ENCODE data around the gene THAP4. TPM values are rescaled to one million over a fixed set of nuclear protein-coding genes. Genes with fewer than 3 reads are reported as not detected.
A peak's percentile ranks its signal among the peaks of the same experiment; 100 is the strongest.

THAP4 gene
- total and polyA plus RNA-seq, 2 of the 13 experiments (the other 11 are each of a cell fraction or from before 2014, with no cell fraction given), result 59.7 to 75.7 TPM

- peak; percentile 92; the same call in 1 of the 2 replicates for TF ChIP-seq SMAD1 (CRISPR knock-in tag; IDR thresholded peaks at IDR 0.05; ENCODE audit: borderline replicate concordance, low read depth)
- TF ChIP-seq, protein P1, sequence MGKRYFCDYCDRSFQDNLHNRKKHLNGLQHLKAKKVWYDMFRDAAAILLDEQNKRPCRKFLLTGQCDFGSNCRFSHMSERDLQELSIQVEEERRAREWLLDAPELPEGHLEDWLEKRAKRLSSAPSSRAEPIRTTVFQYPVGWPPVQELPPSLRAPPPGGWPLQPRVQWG (CRISPR knock-in tag; IDR thresholded peaks at IDR 0.05; ENCODE audit: borderline replicate concordance, low read depth), result no peak
- TF ChIP-seq ELK4 (CRISPR knock-in tag; IDR thresholded peaks at IDR 0.05; ENCODE audit: borderline replicate concordance), result no peak
- TF ChIP-seq ESRRA (CRISPR knock-in tag; IDR thresholded peaks at IDR 0.05; ENCODE audit: low read depth), result no peak; the same call in 1 of the 2 replicates
- TF ChIP-seq KLF11 (CRISPR knock-in tag; IDR thresholded peaks at IDR 0.05), result no peak
- no peak for TF ChIP-seq NFATC3 (CRISPR knock-in tag; IDR thresholded peaks at IDR 0.05)
- 0 out of 2 replicates have a peak, but pooled peaks have one; percentile 73 for TF ChIP-seq ZIK1 (CRISPR knock-in tag; IDR thresholded peaks at IDR 0.05; ENCODE audit: borderline replicate concordance, low read depth)
- no peak for TF ChIP-seq HOXA7 (CRISPR knock-in tag; IDR thresholded peaks at IDR 0.05)
- peak; percentile 70 for TF ChIP-seq TMF1 (CRISPR knock-in tag; IDR thresholded peaks at IDR 0.05; ENCODE audit: low read depth)
- TF ChIP-seq FOXP1 (IDR thresholded peaks at IDR 0.05), result no peak
- peak; percentile 47; the same call in 1 of the 2 replicates for TF ChIP-seq FOXP1 (CRISPR knock-in tag; IDR thresholded peaks at IDR 0.05)
- TF ChIP-seq SOX6 (IDR thresholded peaks at IDR 0.05), result no peak
- peak; percentile 46; the same call in 1 of the 2 replicates for TF ChIP-seq SOX6 (CRISPR knock-in tag; IDR thresholded peaks at IDR 0.05)
- TF ChIP-seq KDM4B (CRISPR knock-in tag; IDR thresholded peaks at IDR 0.05), result peak; percentile 38; the same call in 1 of the 2 replicates
- no peak for TF ChIP-seq ADNP (CRISPR knock-in tag; IDR thresholded peaks at IDR 0.05)
- TF ChIP-seq HNF4A (CRISPR knock-in tag; IDR thresholded peaks at IDR 0.05), result no peak
- TF ChIP-seq, protein P2, sequence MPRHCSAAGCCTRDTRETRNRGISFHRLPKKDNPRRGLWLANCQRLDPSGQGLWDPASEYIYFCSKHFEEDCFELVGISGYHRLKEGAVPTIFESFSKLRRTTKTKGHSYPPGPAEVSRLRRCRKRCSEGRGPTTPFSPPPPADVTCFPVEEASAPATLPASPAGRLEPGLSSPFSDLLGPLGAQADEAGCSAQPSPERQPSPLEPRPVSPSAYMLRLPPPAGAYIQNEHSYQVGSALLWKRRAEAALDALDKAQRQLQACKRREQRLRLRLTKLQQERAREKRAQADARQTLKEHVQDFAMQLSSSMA (CRISPR knock-in tag; IDR thresholded peaks at IDR 0.05), result peak; percentile 84; the same call in 1 of the 2 replicates
- TF ChIP-seq ZFP1 (CRISPR knock-in tag; IDR thresholded peaks at IDR 0.05), result no peak
- 0 out of 2 replicates have a peak, but pooled peaks have one; percentile 55 for TF ChIP-seq ZNF780A (CRISPR knock-in tag; IDR thresholded peaks at IDR 0.05)
- no peak for TF ChIP-seq ZNF550 (CRISPR knock-in tag; IDR thresholded peaks at IDR 0.05; ENCODE audit: borderline replicate concordance)
- no peak for TF ChIP-seq ARID2 (CRISPR knock-in tag; IDR thresholded peaks at IDR 0.05; ENCODE audit: borderline replicate concordance)
- TF ChIP-seq NONO (IDR thresholded peaks at IDR 0.05), result no peak
- TF ChIP-seq NONO (CRISPR knock-in tag; conservative IDR thresholded peaks at IDR 0.05), result peak; percentile 99
- 0 out of 2 replicates have a peak, but pooled peaks have one; percentile 14 for TF ChIP-seq ZNF549 (CRISPR knock-in tag; IDR thresholded peaks at IDR 0.05)
- TF ChIP-seq TEAD2 (CRISPR knock-in tag; IDR thresholded peaks at IDR 0.05), result no peak
- peak in 1 of 2 experiments; percentile 49; a peak in 1 of 4 replicates for TF ChIP-seq REST (IDR thresholded peaks at IDR 0.05; ENCODE audit: borderline replicate concordance in 1 of 2, low read depth in 1 of 2, low read length in 2 of 2)
Observed at GRCh38 chr2:241637018-241637794, at the start of gene THAP4, which contains the start of gene ATG4B (continued).
